Smooth muscle cell (in vitro differentiated cells): ENCODE data around the gene ADNP. TPM values are rescaled to one million over a fixed set of nuclear protein-coding genes. Genes with fewer than 3 reads are reported as not detected.

Experiments
- DNase-seq: peaks from one replicate; lab custom pipeline; 2025; ENCODE audit not compliant: unreplicated experiment; lab: John Stamatoyannopoulos, UW
- H2AFZ ChIP-seq: fragments of 200-600 bp; sonication (generic); 2 replicates; pipeline ENCODE4 v1.6.0; 2016; ENCODE audit warnings: antibody characterized with exemption, low read depth, mild to moderate bottlenecking
- H3F3A ChIP-seq: fragments of 200-600 bp; sonication (generic); 2 replicates; pipeline ENCODE4 v1.6.0; 2017; ENCODE audit warnings: antibody characterized with exemption, low read depth
- H3K27ac ChIP-seq: fragments of 200-600 bp; sonication (generic); 2 replicates; pipeline ENCODE4 v1.5.1; 2016; ENCODE audit warnings: low read depth, mild to moderate bottlenecking
- H3K27me3 ChIP-seq: fragments of 200-600 bp; sonication (generic); 2 replicates; pipeline ENCODE4 v1.6.1; 2016; ENCODE audit warnings: low read depth, mild to moderate bottlenecking
- H3K36me3 ChIP-seq: fragments of 200-600 bp; sonication (generic); 2 replicates; pipeline ENCODE4 v1.5.1; 2016; ENCODE audit warnings: low read depth
- H3K4me1 ChIP-seq: fragments of 200-600 bp; sonication (generic); 2 replicates; pipeline ENCODE4 v1.5.1; 2016; ENCODE audit warnings: low read depth
- H3K4me2 ChIP-seq: fragments of 200-600 bp; sonication (generic); 2 replicates; pipeline ENCODE4 v1.6.0; 2016; ENCODE audit warnings: mild to moderate bottlenecking
- H3K4me3 ChIP-seq: fragments of 200-600 bp; sonication (generic); 2 replicates; pipeline ENCODE4 v1.5.1; 2016; ENCODE audit warnings: mild to moderate bottlenecking
- H3K79me2 ChIP-seq: fragments of 200-600 bp; sonication (generic); 2 replicates; pipeline ENCODE4 v1.6.0; 2016; ENCODE audit warnings: low read depth, mild to moderate bottlenecking
- H3K9ac ChIP-seq: fragments of 200-600 bp; sonication (generic); 2 replicates; pipeline ENCODE4 v1.6.0; 2016; ENCODE audit warnings: low read depth
- H3K9me3 ChIP-seq: fragments of 200-600 bp; sonication (generic); replicated peaks from 2 replicates; pipeline ENCODE4 v1.5.1; 2016; ENCODE audit warnings: low read depth
- H4K20me1 ChIP-seq: fragments of 200-600 bp; sonication (generic); 2 replicates; pipeline ENCODE4 v1.6.0; 2016; ENCODE audit warnings: low read depth
- CTCF ChIP-seq: fragments of 200-600 bp; sonication (generic); IDR thresholded peaks from 2 replicates; pipeline ENCODE4 v1.5.1; 2017; ENCODE audit warnings: borderline replicate concordance, mild to moderate bottlenecking, antibody characterized with exemption; ENCODE audit not compliant: insufficient read depth, poor library complexity, severe bottlenecking
- WGBS: methylation state at CpG from one replicate; pipeline ENCODE4 v1.1.7; 2016; ENCODE audit warnings: low lambda C conversion rate; 5-methylcytosine and 5-hydroxymethylcytosine counted together
- polyA plus RNA-seq: library from polyadenylated mRNA; unstranded; fragments of >200 nt; fragmentation: Nextera tagmentation; extraction: Ambion mirVana; gene quantifications from 2 replicates; pipeline ENCODE4 v1.2.1, GENCODE V29; 2016
- total RNA-seq: library from RNA; depleted of rRNA; stranded (reverse); fragments of >200 nt; gene quantifications from 2 replicates; pipeline ENCODE4 v1.2.3, GENCODE V29; 2014

The ADNP gene
- total and polyA plus RNA-seq, 2 experiments from 2014 or later, result 14.2 to 57.4 TPM

DNA sequence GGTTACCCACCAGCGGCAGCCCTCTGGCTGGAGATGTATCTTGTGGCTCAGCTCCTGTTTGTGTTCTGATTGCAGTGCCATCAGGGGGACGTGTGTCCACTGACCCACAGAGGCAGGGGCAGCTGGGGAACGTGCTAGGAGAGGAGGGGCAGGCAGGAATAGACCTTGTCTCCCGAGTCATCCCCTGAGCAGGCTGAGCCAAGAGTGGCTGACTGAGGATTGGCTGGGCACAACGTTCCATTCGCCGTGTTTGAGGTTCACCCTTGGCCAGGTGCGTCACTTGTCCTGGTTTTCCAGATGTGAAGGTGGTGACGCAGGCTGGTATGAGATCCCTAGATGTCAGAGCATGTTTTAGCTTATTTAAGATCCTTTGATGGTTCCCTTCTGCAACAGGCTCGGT is 57.7 kb downstream of the ADNP start:
- Histone ChIP-seq H3K79me2 (no peaks in the 10 kb centered on the region), H3K9ac (no peak overlapping the region), H3K27me3 (no peaks in the 10 kb centered on the region), H3F3A (no peaks in the 10 kb centered on the region), H3K36me3 (no peaks in the 10 kb centered on the region), H3K4me1 (peaks cover 16% of the 10 kb centered on the region), H3K4me2 (no peak overlapping the region), H2AFZ (no peak overlapping the region), H4K20me1 (no peaks in the 10 kb centered on the region), H3K9me3 (no peaks in the 10 kb centered on the region), H3K27ac (no peak overlapping the region), H3K4me3 (no peak overlapping the region)
- DNase-seq, result no peak
- no peak for TF ChIP-seq CTCF
- 95% methylated on average over 10 of the region's 10 CpGs for WGBS

GRCh38 chr20:50872560-50873425 is 58.4 kb downstream of the ADNP start:
- Histone ChIP-seq H3K4me2 (no peak overlapping the region), H3K4me1 (peaks cover 16% of the 10 kb centered on the region), H3K79me2 (no peaks in the 10 kb centered on the region), H3K36me3 (no peaks in the 10 kb centered on the region), H3K27me3 (no peaks in the 10 kb centered on the region), H3K9ac (no peak overlapping the region), H3K4me3 (no peak overlapping the region), H2AFZ (no peak overlapping the region), H4K20me1 (no peaks in the 10 kb centered on the region), H3F3A (no peaks in the 10 kb centered on the region), H3K9me3 (no peaks in the 10 kb centered on the region), H3K27ac (no peak overlapping the region)
- WGBS, result 86% methylated on average over 16 of the region's 16 CpGs
- no peak for DNase-seq
- no peak for TF ChIP-seq CTCF

- Histone ChIP-seq H3K9ac (no peak overlapping the region), H3K27me3 (no peaks in the 10 kb centered on the region), H3K36me3 (no peaks in the 10 kb centered on the region), H3F3A (no peaks in the 10 kb centered on the region), H3K79me2 (no peaks in the 10 kb centered on the region), H3K4me2 (peak overlapping the region; percentile 82), H3K27ac (peak overlapping the region; percentile 15), H2AFZ (no peak overlapping the region), H4K20me1 (no peaks in the 10 kb centered on the region), H3K9me3 (no peaks in the 10 kb centered on the region), H3K4me3 (peak overlapping the region; percentile 33), H3K4me1 (peaks cover 16% of the 10 kb centered on the region)
- no peak for TF ChIP-seq CTCF
- peak; percentile 27 for DNase-seq
- 7% methylated on average over 19 of the region's 19 CpGs for WGBS
These were observed 60.6 kb downstream of the ADNP start for GRCh38 chr20:50870561-50871161.
